A549 treated with Mapracorat at 1 μM for 4 hours (cell line): ENCODE measurements around the gene CFI. TPM values are rescaled to one million over a fixed set of nuclear protein-coding genes. Genes with fewer than 3 reads are reported as not detected.

Experiments used
- total RNA-seq: library from RNA; stranded (reverse); fragments of 200-300 nt; extraction: Qiagen RNA extraction; gene quantifications from 5 replicates; pipeline ENCODE4 v1.2.3, GENCODE V29; 2022

The CFI gene
- 0.46 to 0.97 TPM (median 0.69 TPM) in 5 replicates for total RNA-seq

GRCh38 chr4:109801895-109802319 lies at the start of gene CFI:
Gene CFI, minus strand, starts transcription at chr4:109801999. Its CDS starts 28 bp downstream, at chr4:109801971.

GRCh38 chr4:109847896-109848442 lies 46.2 kb upstream of the CFI start, which contains the start of gene LRIT3:
Gene LRIT3, plus strand, starts transcription at chr4:109848107. Its CDS starts 95 bp downstream, at chr4:109848202.

GRCh38 chr4:109827672-109828071 lies 25.9 kb upstream of the CFI start, which contains the start of gene RRH:
Gene RRH, plus strand, starts transcription at chr4:109827972. Its CDS starts 56 bp downstream, at chr4:109828028.

GRCh38 chr4:109815151-109816081 lies 13.6 kb upstream of the CFI start, which contains the start of gene GAR1:
Gene GAR1, plus strand, starts transcription at chr4:109815762. Its CDS starts 403 bp downstream, at chr4:109816165.

GRCh38 chr4:109729718-109730618 lies 71.8 kb downstream of the CFI start, which contains the start of gene PLA2G12A:
Gene PLA2G12A, minus strand, starts transcription at chr4:109730070. Its CDS starts 261 bp downstream, at chr4:109729809.

GRCh38 chr4:109702950-109703663 lies 98.7 kb downstream of the CFI start, which contains the start of gene CASP6:
Gene CASP6, minus strand, starts transcription at chr4:109703445. Its CDS starts 50 bp downstream, at chr4:109703395.

Other genes starting within 250 kb of the CFI start
- gene MCUB, start 241.8 kb downstream of the CFI start, total RNA-seq: 12.9 to 21.2 TPM (median 18.4 TPM) in 5 replicates
- gene CASP6, start 98.6 kb downstream of the CFI start, total RNA-seq: 13.1 to 16.5 TPM (median 15.5 TPM) in 5 replicates
- gene PLA2G12A, start 71.9 kb downstream of the CFI start, total RNA-seq: 3.4 to 15.2 TPM (median 10.1 TPM) in 5 replicates
- gene GAR1, start 13.8 kb upstream of the CFI start, total RNA-seq: 37.1 to 43.8 TPM (median 43.2 TPM) in 5 replicates
- 0.08 to 0.17 TPM (median 0.12 TPM) in 3 of 5 replicates, not detected in the others for gene RRH, start 26.0 kb upstream of the CFI start, total RNA-seq
- 0.05 to 0.06 TPM in 2 of 5 replicates, not detected in the others for gene LRIT3, start 46.1 kb upstream of the CFI start, total RNA-seq
- gene EGF, start 110.9 kb upstream of the CFI start, total RNA-seq: 0.31 to 0.49 TPM (median 0.38 TPM) in 5 replicates